HepG2 (cell line): ENCODE data around the gene PMM2. TPM values are rescaled to one million over a fixed set of nuclear protein-coding genes. Genes with fewer than 3 reads are reported as not detected.

Experiments
- BATF2 ChIP-seq: sonication (generic); formaldehyde crosslinking; IDR thresholded peaks from 2 replicates; pipeline ENCODE4 v1.8.0; 2022; ENCODE audit warnings: mild to moderate bottlenecking, missing genetic modification reagents, moderate library complexity
- FOSL2 ChIP-seq: sonication (generic); formaldehyde crosslinking; IDR thresholded peaks from 2 replicates; pipeline ENCODE4 v1.4.0; 2020; ENCODE audit warnings: missing genetic modification reagents
- FOXO4 ChIP-seq: sonication (generic); formaldehyde crosslinking; conservative IDR thresholded peaks from 2 replicates; pipeline ENCODE4 v1.8.1; 2023; ENCODE audit warnings: missing genetic modification reagents
- HMG20A ChIP-seq: IDR thresholded peaks from 2 replicates; pipeline ENCODE4 v1.6.1; 2016; ENCODE audit warnings: borderline replicate concordance
- KDM2A ChIP-seq: sonication (generic); formaldehyde crosslinking; IDR thresholded peaks from 2 replicates; pipeline ENCODE4 v1.4.0; 2020; ENCODE audit warnings: low read depth, missing genetic modification reagents, borderline replicate concordance
- KLF11 ChIP-seq: IDR thresholded peaks from 2 replicates; pipeline ENCODE4 v1.6.1; 2016; ENCODE audit warnings: missing compliant biosample characterization
- MEF2D ChIP-seq: sonication (generic); formaldehyde crosslinking; IDR thresholded peaks from 2 replicates; pipeline ENCODE4 v1.5.1; 2020; ENCODE audit warnings: mild to moderate bottlenecking, missing genetic modification reagents
- MEIS1 ChIP-seq: sonication (generic); formaldehyde crosslinking; IDR thresholded peaks from 2 replicates; pipeline ENCODE4 v1.9.0; 2021; ENCODE audit warnings: mild to moderate bottlenecking, missing genetic modification reagents, moderate library complexity, borderline replicate concordance
- NFKB2 ChIP-seq: sonication (generic); formaldehyde crosslinking; IDR thresholded peaks from 2 replicates; pipeline ENCODE4 v1.4.0; 2020; ENCODE audit warnings: missing genetic modification reagents, borderline replicate concordance
- NRL ChIP-seq: sonication (generic); formaldehyde crosslinking; IDR thresholded peaks from 2 replicates; pipeline ENCODE4 v1.5.0; 2020; ENCODE audit warnings: missing genetic modification reagents, mild to moderate bottlenecking, moderate library complexity, borderline replicate concordance
- PITX1 ChIP-seq: sonication (generic); formaldehyde crosslinking; IDR thresholded peaks from 2 replicates; pipeline ENCODE4 v1.5.1; 2020; ENCODE audit warnings: mild to moderate bottlenecking, missing genetic modification reagents
- PTBP1 ChIP-seq: fragments of 200-400 bp; formaldehyde crosslinking; IDR thresholded peaks from 2 replicates; pipeline ENCODE4 v1.6.1; 2018; ENCODE audit warnings: low read length, low read depth; ENCODE audit not compliant: poor library complexity, severe bottlenecking
- RXRB ChIP-seq: IDR thresholded peaks from 2 replicates; pipeline ENCODE4 v1.6.1; 2016; ENCODE audit warnings: borderline replicate concordance, missing genetic modification reagents, missing compliant biosample characterization
- SCMH1 ChIP-seq: sonication (generic); formaldehyde crosslinking; IDR thresholded peaks from 2 replicates; pipeline ENCODE4 v1.9.0; 2021; ENCODE audit warnings: missing genetic modification reagents, mild to moderate bottlenecking, borderline replicate concordance
- XRCC5 ChIP-seq: fragments of 200-400 bp; formaldehyde crosslinking; optimal IDR thresholded peaks from 2 replicates; pipeline ENCODE3; 2017; ENCODE audit warnings: mild to moderate bottlenecking, low read length
- ZBTB25 ChIP-seq: IDR thresholded peaks from 2 replicates; pipeline ENCODE4 v1.6.1; 2018; ENCODE audit warnings: missing genetic modification reagents
- ZNF274 ChIP-seq: sonication (generic); formaldehyde crosslinking; IDR thresholded peaks from 2 replicates; pipeline ENCODE4 v1.5.1; 2020; ENCODE audit warnings: mild to moderate bottlenecking, missing genetic modification reagents
- ZNF367 ChIP-seq: sonication (generic); formaldehyde crosslinking; IDR thresholded peaks from 2 replicates; pipeline ENCODE4 v1.4.0; 2020; ENCODE audit warnings: missing genetic modification reagents, borderline replicate concordance
- ZNF460 ChIP-seq: sonication (generic); formaldehyde crosslinking; IDR thresholded peaks from 2 replicates; pipeline ENCODE4 v1.5.1; 2020; ENCODE audit warnings: missing genetic modification reagents, mild to moderate bottlenecking, borderline replicate concordance
- ZNF687 ChIP-seq: sonication (generic); formaldehyde crosslinking; IDR thresholded peaks from 2 replicates; pipeline ENCODE4 v1.5.1; 2020; ENCODE audit warnings: mild to moderate bottlenecking, missing genetic modification reagents, moderate library complexity
- ZNF761 ChIP-seq: sonication (generic); formaldehyde crosslinking; conservative IDR thresholded peaks from 2 replicates; pipeline ENCODE4 v1.4.0; 2020; ENCODE audit warnings: mild to moderate bottlenecking, missing genetic modification reagents
- ZNF788 ChIP-seq: sonication (generic); formaldehyde crosslinking; IDR thresholded peaks from 2 replicates; pipeline ENCODE4 v1.5.0; 2020; ENCODE audit warnings: mild to moderate bottlenecking, missing genetic modification reagents, borderline replicate concordance
- polyA plus RNA-seq, 8 experiments: library from polyadenylated mRNA; depleted of rRNA in 3 of 8; stranded (reverse) in 7 of 8; unstranded in 1 of 8; fragments of >200 nt; fragmentation: Illumina TruSeq in 4 of 8; extraction: Trizol in 4 of 8; gene quantifications; 2 replicates each; pipeline versions ENCODE4 v1.2.1 to v1.2.3, GENCODE V29; 2011 to 2016; ENCODE audit warnings: low read depth in 4 of 8, missing spikeins in 1 of 8, mixed read lengths in 1 of 8; ENCODE audit not compliant: insufficient read depth in 1 of 8
- total RNA-seq, 5 experiments: library from RNA; depleted of rRNA; stranded (reverse); fragments of >200 nt; fragmentation: Illumina TruSeq; extraction: Trizol; gene quantifications; 2 replicates each; pipeline ENCODE4 v1.2.3, GENCODE V29; 2016; ENCODE audit warnings: low read depth in 1 of 5

Gene PMM2
- total and polyA plus RNA-seq, 2 of the 13 experiments (the other 11 are each of a cell fraction or from before 2014, with no cell fraction given), result 52.2 to 93.7 TPM

GRCh38 chr16:8861563-8862308, 64.1 kb downstream of the PMM2 start (continued):
- no peak for TF ChIP-seq ZBTB25 (CRISPR knock-in tag)
- TF ChIP-seq RXRB (CRISPR knock-in tag), result peak; percentile 32; the same call in 1 of the 2 replicates
- peak; percentile 20 for TF ChIP-seq XRCC5
- TF ChIP-seq ZNF367 (CRISPR knock-in tag), result no peak
- peak; percentile 16; the same call in 1 of the 2 replicates for TF ChIP-seq HMG20A (CRISPR knock-in tag)
- TF ChIP-seq KLF11, result peak; percentile 38; the same call in 1 of the 2 replicates
- TF ChIP-seq MEF2D (CRISPR knock-in tag), result no peak
- peak; percentile 54; the same call in 1 of the 2 replicates for TF ChIP-seq MEIS1
- no peak for TF ChIP-seq BATF2 (CRISPR knock-in tag)
- no peak; the same call in 1 of the 2 replicates for TF ChIP-seq ZNF274 (CRISPR knock-in tag)
- TF ChIP-seq ZNF761 (CRISPR knock-in tag), result peak; percentile 74; the same call in 1 of the 2 replicates
- peak; percentile 35; the same call in 1 of the 2 replicates for TF ChIP-seq KDM2A
- 0 out of 2 replicates have a peak, but pooled peaks have one; percentile 16 for TF ChIP-seq FOSL2
- peak; percentile 22; the same call in 1 of the 2 replicates for TF ChIP-seq NRL (CRISPR knock-in tag)
- TF ChIP-seq ZNF687 (CRISPR knock-in tag), result peak; percentile 81
- peak; percentile 1; the same call in 1 of the 2 replicates for TF ChIP-seq PITX1 (CRISPR knock-in tag)
- 0 out of 2 replicates have a peak, but pooled peaks have one; percentile 82 for TF ChIP-seq FOXO4
- no peak for TF ChIP-seq SCMH1
- TF ChIP-seq ZNF788 (CRISPR knock-in tag), result peak; percentile 17; the same call in 1 of the 2 replicates
- TF ChIP-seq ZNF460, result peak; percentile 36; the same call in 1 of the 2 replicates
- TF ChIP-seq NFKB2, result peak; percentile 55; the same call in 1 of the 2 replicates
- TF ChIP-seq PTBP1, result peak; percentile 88
